H1 (cell line): Measurements from ENCODE around the gene IL31. TPM values are rescaled to one million over a fixed set of nuclear protein-coding genes. Genes with fewer than 3 reads are reported as not detected.
A peak's percentile ranks its signal among the peaks of the same experiment; 100 is the strongest.

ENCODE experiments used
- CTCF ChIA-PET: fragments of 300-600 bp; sonication (Branson Sonifier 250); formaldehyde crosslinking; loops from one replicate; lab custom pipeline; 2021; ENCODE audit not compliant: partially characterized antibody; lab: Charles Lee
- POLR2A ChIA-PET: fragments of 300-600 bp; sonication (Branson Sonifier 250); formaldehyde crosslinking; loops from one replicate; lab custom pipeline; 2021; ENCODE audit warnings: inconsistent platforms; ENCODE audit not compliant: partially characterized antibody; lab: Charles Lee
- DNase-seq, 2 experiments: peaks; one replicate each; pipeline versions ENCODE4 v3.0.0 to v3.0.0-alpha.2; 2010 to 2022; ENCODE audit warnings: low spot score in 2 of 2, low read depth in 1 of 2, mixed read lengths in 1 of 2
- FAIRE-seq: peaks from 2 replicates; lab custom pipeline; 2011; peaks lifted over from hg19 to GRCh38; lab: Jason Lieb, UNC
- H2AFZ ChIP-seq: 2 replicates; pipeline ENCODE4 v1.8.1; 2012; ENCODE audit warnings: low read length, inconsistent platforms
- H2AK5ac ChIP-seq: 2 replicates; pipeline ENCODE4 v1.6.1; 2013; ENCODE audit warnings: low read depth, low read length
- H2BK120ac ChIP-seq: replicated peaks from 2 replicates; pipeline ENCODE3; 2013; ENCODE audit warnings: low read depth, low read length, inconsistent platforms
- H2BK12ac ChIP-seq: 2 replicates; pipeline ENCODE4 v1.6.1; 2013; ENCODE audit warnings: low read depth, low read length
- H2BK15ac ChIP-seq: 2 replicates; pipeline ENCODE4 v1.6.1; 2013; ENCODE audit warnings: low read length
- H2BK20ac ChIP-seq: 2 replicates; pipeline ENCODE4 v1.6.1; 2013; ENCODE audit warnings: low read length
- H2BK5ac ChIP-seq: 2 replicates; pipeline ENCODE4 v1.6.1; 2013; ENCODE audit warnings: low read depth, low read length
- H3K14ac ChIP-seq: 2 replicates; pipeline ENCODE4 v1.6.1; 2013; ENCODE audit warnings: inconsistent platforms; ENCODE audit not compliant: insufficient read length
- H3K18ac ChIP-seq: 2 replicates; pipeline ENCODE4 v1.6.1; 2013; ENCODE audit warnings: low read length; ENCODE audit errors: extremely low read depth
- H3K23ac ChIP-seq: 2 replicates; pipeline ENCODE4 v1.6.1; 2013; ENCODE audit warnings: inconsistent platforms; ENCODE audit not compliant: insufficient read length
- H3K23me2 ChIP-seq: 2 replicates; pipeline ENCODE4 v1.6.1; 2013; ENCODE audit warnings: low read depth, low read length
- H3K27ac ChIP-seq: 2 replicates; pipeline ENCODE4 v1.6.1; 2011; ENCODE audit warnings: low read depth, low read length, inconsistent platforms
- H3K27me3 ChIP-seq, 4 experiments: replicated peaks in 1 of 4; 1 replicate in 1 of 4; 2 replicates in 3 of 4; pipeline versions ENCODE4 v1.6.1 to v1.8.1; 2011 to 2013; ENCODE audit warnings: low read length in 3 of 4, mild to moderate bottlenecking in 3 of 4, inconsistent platforms in 2 of 4, mixed read lengths in 2 of 4, moderate library complexity in 1 of 4; ENCODE audit not compliant: control insufficient read depth in 3 of 4, insufficient read depth in 3 of 4; ENCODE audit errors: extremely low read depth in 1 of 4
- H3K36me3 ChIP-seq, 4 experiments: 2 replicates each; pipeline versions ENCODE4 v1.6.1 to v1.8.1; 2011 to 2013; ENCODE audit warnings: mild to moderate bottlenecking in 4 of 4, low read length in 3 of 4, moderate library complexity in 2 of 4, control low read depth in 1 of 4, inconsistent platforms in 1 of 4; ENCODE audit not compliant: insufficient read depth in 4 of 4, control insufficient read depth in 2 of 4
- H3K4ac ChIP-seq: replicated peaks from 2 replicates; pipeline ENCODE3; 2013; ENCODE audit warnings: low read length, low read depth, mixed read lengths, inconsistent platforms; ENCODE audit not compliant: insufficient read length
- H3K4me1 ChIP-seq, 4 experiments: replicated peaks in 1 of 4; 1 replicate in 1 of 4; 2 replicates in 3 of 4; pipeline versions ENCODE4 v1.6.1 to v1.8.1; 2011 to 2013; ENCODE audit warnings: low read length in 3 of 4, inconsistent platforms in 2 of 4, mixed read lengths in 1 of 4; ENCODE audit not compliant: insufficient read depth in 4 of 4, control insufficient read depth in 3 of 4
- H3K4me2 ChIP-seq, 2 experiments: 2 replicates each; pipeline versions ENCODE4 v1.6.1 to v1.8.1; 2011 to 2013; ENCODE audit warnings: low read depth in 2 of 2, low read length in 2 of 2, control low read depth in 1 of 2, inconsistent platforms in 1 of 2, mild to moderate bottlenecking in 1 of 2; ENCODE audit not compliant: insufficient read depth in 1 of 2
- H3K4me3 ChIP-seq, 4 experiments: fragments of 200-600, 300-600 bp in 1 of 4; sonication (generic), shearing (Covaris generic), sonication (Bioruptor Twin) in 1 of 4; 2 replicates each; pipeline versions ENCODE4 v1.5.1 to v1.8.1; 2011 to 2016; ENCODE audit warnings: low read length in 4 of 4, low read depth in 3 of 4, control low read depth in 2 of 4, inconsistent platforms in 2 of 4, mild to moderate bottlenecking in 2 of 4, mixed read lengths in 1 of 4, moderate library complexity in 1 of 4; ENCODE audit not compliant: insufficient read depth in 2 of 4; ENCODE audit errors: extremely low read depth in 1 of 4
- H3K56ac ChIP-seq: replicated peaks from 2 replicates; pipeline ENCODE3; 2013; ENCODE audit warnings: low read depth, mild to moderate bottlenecking, mixed read lengths, low read length, inconsistent platforms; ENCODE audit not compliant: insufficient read length
- H3K79me1 ChIP-seq: 2 replicates; pipeline ENCODE4 v1.6.1; 2013; ENCODE audit warnings: low read depth, low read length, control low read depth
- H3K79me2 ChIP-seq, 2 experiments: 2 replicates each; pipeline versions ENCODE4 v1.6.1 to v1.8.1; 2012 to 2013; ENCODE audit warnings: low read length in 2 of 2, mild to moderate bottlenecking in 2 of 2, inconsistent platforms in 1 of 2; ENCODE audit not compliant: insufficient read depth in 2 of 2, control insufficient read depth in 1 of 2
- H3K9ac ChIP-seq, 4 experiments: replicated peaks in 1 of 4; 1 replicate in 1 of 4; 2 replicates in 3 of 4; pipeline versions ENCODE4 v1.6.1 to v1.8.1; 2011 to 2013; ENCODE audit warnings: low read depth in 3 of 4, low read length in 3 of 4, control low read depth in 2 of 4, mild to moderate bottlenecking in 2 of 4, moderate library complexity in 2 of 4, inconsistent platforms in 1 of 4; ENCODE audit errors: extremely low read depth in 1 of 4
- H3K9me3 ChIP-seq, 2 experiments: 2 replicates each; pipeline versions ENCODE4 v1.6.1 to v1.8.1; 2012 to 2013; ENCODE audit warnings: mild to moderate bottlenecking in 2 of 2, moderate library complexity in 2 of 2, control low read depth in 1 of 2, inconsistent platforms in 1 of 2, low read depth in 1 of 2, low read length in 1 of 2, mixed read lengths in 1 of 2; ENCODE audit not compliant: insufficient read depth in 2 of 2
- H4K20me1 ChIP-seq, 2 experiments: replicated peaks in 1 of 2; 2 replicates each; pipeline versions ENCODE3 to v1.8.1; 2011 to 2013; ENCODE audit warnings: inconsistent platforms in 2 of 2, low read length in 2 of 2, mild to moderate bottlenecking in 1 of 2; ENCODE audit not compliant: insufficient read depth in 2 of 2, control insufficient read depth in 1 of 2
- H4K5ac ChIP-seq: 2 replicates; pipeline ENCODE4 v1.6.1; 2013; ENCODE audit warnings: low read length, low read depth, mixed read lengths, inconsistent platforms; ENCODE audit not compliant: insufficient read length
- H4K8ac ChIP-seq: 2 replicates; pipeline ENCODE4 v1.8.0; 2013; ENCODE audit warnings: mild to moderate bottlenecking, moderate library complexity, low read length, inconsistent platforms; ENCODE audit not compliant: insufficient read depth; ENCODE audit errors: extremely low read depth
- H4K91ac ChIP-seq: replicated peaks from 2 replicates; pipeline ENCODE3; 2013; ENCODE audit warnings: low read length, mixed read lengths, inconsistent platforms; ENCODE audit not compliant: insufficient read length
- ASH2L ChIP-seq: fragments of 200-600, 300-600 bp; sonication (generic); IDR thresholded peaks from one replicate; pipeline ENCODE4 v1.7.1; 2017; ENCODE audit warnings: low read length
- BACH1 ChIP-seq: IDR thresholded peaks from 2 replicates; pipeline ENCODE4 v1.6.1; 2012; ENCODE audit warnings: low read length, improper control_type of control experiment
- CBX8 ChIP-seq: fragments of 300-800, 300-1000 bp; sonication (generic); IDR thresholded peaks from 2 replicates; pipeline ENCODE4 v1.7.1; 2016; ENCODE audit warnings: low read depth, low read length, borderline replicate concordance
- CEBPB ChIP-seq: IDR thresholded peaks from 2 replicates; pipeline ENCODE4 v1.6.1; 2012; ENCODE audit warnings: low read depth, low read length
- CHD2 ChIP-seq: IDR thresholded peaks from 2 replicates; pipeline ENCODE4 v1.6.1; 2012; ENCODE audit warnings: low read length, improper control_type of control experiment
- E2F6 ChIP-seq: IDR thresholded peaks from 2 replicates; pipeline ENCODE4 v1.6.1; 2012; ENCODE audit warnings: inconsistent platforms
- EGR1 ChIP-seq: IDR thresholded peaks from 2 replicates; pipeline ENCODE4 v1.6.1; 2011; ENCODE audit warnings: low read depth, low read length, borderline replicate concordance
- JUN ChIP-seq: IDR thresholded peaks from 2 replicates; pipeline ENCODE4 v1.6.1; 2011; ENCODE audit warnings: low read depth, mild to moderate bottlenecking, improper control_type of control experiment, low read length
- MAFK ChIP-seq: IDR thresholded peaks from 2 replicates; pipeline ENCODE4 v1.6.1; 2012; ENCODE audit warnings: low read depth, mild to moderate bottlenecking, improper control_type of control experiment, low read length
- POLR2AphosphoS5 ChIP-seq: IDR thresholded peaks from 2 replicates; pipeline ENCODE4 v1.6.1; 2011; ENCODE audit warnings: low read depth, low read length
- SIN3A ChIP-seq, 2 experiments: IDR thresholded peaks in 1 of 2; conservative IDR thresholded peaks in 1 of 2; 2 replicates each; pipeline ENCODE4 v1.6.1; 2011 to 2012; ENCODE audit warnings: low read length in 2 of 2, improper control_type of control experiment in 1 of 2, low read depth in 1 of 2, mild to moderate bottlenecking in 1 of 2
- YY1 ChIP-seq: IDR thresholded peaks from 2 replicates; pipeline ENCODE4 v1.6.1; 2011; ENCODE audit warnings: low read depth, mild to moderate bottlenecking, low read length
- ZNF274 ChIP-seq: IDR thresholded peaks from 2 replicates; pipeline ENCODE4 v1.7.0; 2012; ENCODE audit warnings: low read length, borderline replicate concordance; ENCODE audit errors: extremely low read depth
- WGBS, 2 experiments: shearing (Covaris generic) in 1 of 2; methylation state at CpG; one replicate each; pipeline versions ENCODE4 v1.1.6 to v1.1.7; 2013 to 2015; ENCODE audit warnings: low lambda C conversion rate in 2 of 2, mixed read lengths in 2 of 2, inconsistent platforms in 1 of 2, low coverage in 1 of 2, missing lambda C conversion rate in 1 of 2; ENCODE audit not compliant: insufficient replicate concordance in 2 of 2, insufficient coverage in 1 of 2, insufficient read length in 1 of 2; ENCODE audit errors: extremely low coverage in 1 of 2, missing lambda C conversion rate in 1 of 2; 5-methylcytosine and 5-hydroxymethylcytosine counted together
- polyA plus RNA-seq, 7 experiments: library from polyadenylated mRNA; depleted of rRNA in 3 of 7; stranded (reverse) in 5 of 7; unstranded in 2 of 7; fragments of >200 nt in 5 of 7; fragments of 200-250 nt in 2 of 7; gene quantifications; 1 replicate in 5 of 7; 2 replicates in 1 of 7; 4 replicates in 1 of 7; pipeline versions ENCODE4 v1.2.1 to v1.2.3, GENCODE V29; 2011 to 2013; ENCODE audit warnings: missing spikeins in 2 of 7, mixed read lengths in 2 of 7
- total RNA-seq: library from RNA; stranded (reverse); fragmentation: NEBNext Ultra II Directional; extraction: Animal tissue kit (Norgen Biotek cat#: 25700); gene quantifications from 2 replicates; pipeline ENCODE4 v1.2.1, GENCODE V29; 2021
- TF ChIP-seq, protein P1 (sequence below): IDR thresholded peaks from 2 replicates; pipeline ENCODE4 v1.6.1; 2011; ENCODE audit warnings: low read depth, mild to moderate bottlenecking, low read length; ENCODE audit not compliant: insufficient read depth

Gene IL31
- total and polyA plus RNA-seq, 2 of the 8 experiments (the other 6 are each of a cell fraction or from before 2014, with no cell fraction given) = not detected

GRCh38 chr12:122187466-122187865 lies 13.4 kb upstream of the IL31 start:
- peaks cover 4% of the 10 kb centered on the region; the same call in 1 of the 2 replicates for H3K23me2 ChIP-seq
- no peaks in the 10 kb centered on the region for H4K20me1 ChIP-seq
- no peak overlapping the region; a peak in 2 of 7 replicates for H3K9ac ChIP-seq
- peaks cover 0 to 6% (median 2%) of the 10 kb centered on the region in 4 experiments; a peak in 5 of 7 replicates for H3K27me3 ChIP-seq
- ChIA-PET POLR2A (no interaction called here), CTCF (interaction anchor here (0.6 to 1.6 kb wide), 6 partner anchors 15 to 65 kb away, joined by 3 to 5 read pairs (median 3); no protein-coding TSS in a partner anchor)
- H3K4ac ChIP-seq = no peak overlapping the region
- no peak overlapping the region for H2BK20ac ChIP-seq
- H4K5ac ChIP-seq = no peak overlapping the region
- peak overlapping the region; percentile 81 for H2AFZ ChIP-seq
- no peak overlapping the region for H2BK12ac ChIP-seq
- no peak overlapping the region for H3K56ac ChIP-seq
- no peak overlapping the region for H3K23ac ChIP-seq
- H3K14ac ChIP-seq = no peak overlapping the region
- no peak for FAIRE-seq
- no peaks in the 10 kb centered on the region for H3K79me2 ChIP-seq
- 69% methylated on average over 12 of the region's 12 CpGs; no CpG with 5 or more reads in 1 of the 2 experiments for WGBS, 2 experiments
- H2AK5ac ChIP-seq = no peak overlapping the region
- no peaks in the 10 kb centered on the region for H3K79me1 ChIP-seq
- H2BK15ac ChIP-seq = no peak overlapping the region
- no peak overlapping the region for H4K91ac ChIP-seq
- H2BK120ac ChIP-seq = no peak overlapping the region
- H3K4me1 ChIP-seq = peaks cover 0 to 4% (median 2%) of the 10 kb centered on the region in 4 experiments; a peak in 3 of 7 replicates
- no peak overlapping the region for H3K4me2 ChIP-seq
- no peaks in the 10 kb centered on the region for H3K36me3 ChIP-seq
- DNase-seq = no peak
- H4K8ac ChIP-seq = no peak overlapping the region
- H3K9me3 ChIP-seq = no peaks in the 10 kb centered on the region
- no peak overlapping the region for H2BK5ac ChIP-seq
- H3K27ac ChIP-seq = no peak overlapping the region
- H3K18ac ChIP-seq = no peak overlapping the region
- H3K4me3 ChIP-seq = no peak overlapping the region
- no peak for TF ChIP-seq JUN
- TF ChIP-seq MAFK = no peak
- no peak for TF ChIP-seq YY1
- no peak for TF ChIP-seq EGR1
- TF ChIP-seq SIN3A (conservative IDR thresholded peaks at IDR 0.05 in 1 of 2, IDR thresholded peaks at IDR 0.05 in 1 of 2; ENCODE audit: low read depth in 1 of 2, low read length in 2 of 2) = no peak
- TF ChIP-seq CHD2 = no peak
- TF ChIP-seq, protein P1, sequence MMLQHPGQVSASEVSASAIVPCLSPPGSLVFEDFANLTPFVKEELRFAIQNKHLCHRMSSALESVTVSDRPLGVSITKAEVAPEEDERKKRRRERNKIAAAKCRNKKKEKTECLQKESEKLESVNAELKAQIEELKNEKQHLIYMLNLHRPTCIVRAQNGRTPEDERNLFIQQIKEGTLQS = no peak
- no peak for TF ChIP-seq BACH1
- TF ChIP-seq ASH2L = no peak
- TF ChIP-seq ZNF274 = no peak
- no peak for TF ChIP-seq CBX8
- no peak for TF ChIP-seq CEBPB
- TF ChIP-seq POLR2AphosphoS5 = no peak
- TF ChIP-seq E2F6 = no peak
